ENCODE measurements around the gene MAN1C1.

The MAN1C1 gene

DNA sequence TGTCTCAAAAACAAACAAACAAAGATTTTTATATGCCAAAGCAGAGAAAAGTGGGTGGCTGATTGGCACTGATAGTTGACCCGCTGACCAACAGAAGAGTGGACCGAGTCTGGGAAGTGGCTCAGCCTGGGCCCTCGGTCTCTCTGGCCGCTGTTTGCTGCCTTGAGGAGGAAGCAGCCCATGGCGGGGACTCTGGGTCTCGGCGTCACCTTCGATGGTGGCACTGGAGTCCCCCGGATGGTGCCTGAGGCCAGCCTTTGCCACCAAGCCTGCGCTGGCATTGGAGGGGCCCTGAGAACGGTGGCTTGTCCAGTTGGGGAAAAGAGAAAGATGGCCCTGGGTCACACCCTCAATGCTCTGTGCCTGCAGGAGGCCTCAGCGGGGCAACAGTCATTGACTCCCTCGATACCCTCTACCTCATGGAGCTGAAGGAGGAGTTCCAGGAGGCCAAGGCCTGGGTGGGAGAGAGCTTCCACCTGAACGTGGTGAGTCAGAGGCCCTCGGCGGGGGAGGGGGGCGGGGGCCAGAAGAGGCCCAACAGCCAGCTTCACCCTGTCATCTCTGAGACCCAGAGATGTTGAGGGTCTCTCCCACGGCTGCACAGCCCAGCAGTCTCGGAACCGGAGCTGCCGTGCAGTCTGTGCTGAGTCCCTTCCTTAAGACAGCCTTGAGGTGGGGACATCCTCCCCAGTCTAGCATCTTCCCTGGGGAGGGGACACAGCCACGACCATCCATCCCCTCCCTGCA lies 129.9 kb downstream of the MAN1C1 start:
- no peak for TF ChIP-seq ZFX (IDR thresholded peaks at IDR 0.05)
- TF ChIP-seq, protein P1, sequence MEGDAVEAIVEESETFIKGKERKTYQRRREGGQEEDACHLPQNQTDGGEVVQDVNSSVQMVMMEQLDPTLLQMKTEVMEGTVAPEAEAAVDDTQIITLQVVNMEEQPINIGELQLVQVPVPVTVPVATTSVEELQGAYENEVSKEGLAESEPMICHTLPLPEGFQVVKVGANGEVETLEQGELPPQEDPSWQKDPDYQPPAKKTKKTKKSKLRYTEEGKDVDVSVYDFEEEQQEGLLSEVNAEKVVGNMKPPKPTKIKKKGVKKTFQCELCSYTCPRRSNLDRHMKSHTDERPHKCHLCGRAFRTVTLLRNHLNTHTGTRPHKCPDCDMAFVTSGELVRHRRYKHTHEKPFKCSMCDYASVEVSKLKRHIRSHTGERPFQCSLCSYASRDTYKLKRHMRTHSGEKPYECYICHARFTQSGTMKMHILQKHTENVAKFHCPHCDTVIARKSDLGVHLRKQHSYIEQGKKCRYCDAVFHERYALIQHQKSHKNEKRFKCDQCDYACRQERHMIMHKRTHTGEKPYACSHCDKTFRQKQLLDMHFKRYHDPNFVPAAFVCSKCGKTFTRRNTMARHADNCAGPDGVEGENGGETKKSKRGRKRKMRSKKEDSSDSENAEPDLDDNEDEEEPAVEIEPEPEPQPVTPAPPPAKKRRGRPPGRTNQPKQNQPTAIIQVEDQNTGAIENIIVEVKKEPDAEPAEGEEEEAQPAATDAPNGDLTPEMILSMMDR (conservative IDR thresholded peaks at IDR 0.05), result no peak
- no peak overlapping the region for H3K27ac ChIP-seq

GRCh38 chr1:25747046-25747719 lies 130.6 kb downstream of the MAN1C1 start:
- TF ChIP-seq, protein P1 (conservative IDR thresholded peaks at IDR 0.05), result no peak
- TF ChIP-seq ZFX (IDR thresholded peaks at IDR 0.05), result no peak
- no peak overlapping the region for H3K27ac ChIP-seq

- H3K27ac ChIP-seq, result no peak overlapping the region
- no peak for TF ChIP-seq ZFX (IDR thresholded peaks at IDR 0.05)
- TF ChIP-seq, protein P1 (conservative IDR thresholded peaks at IDR 0.05), result no peak
Measured at GRCh38 chr1:25748531-25749205, 132.1 kb downstream of the MAN1C1 start.

- TF ChIP-seq, protein P1 (conservative IDR thresholded peaks at IDR 0.05), result no peak
- TF ChIP-seq ZFX (IDR thresholded peaks at IDR 0.05), result no peak
- H3K27ac ChIP-seq, result no peak overlapping the region
Measured at GRCh38 chr1:25750923-25751605, 134.5 kb downstream of the MAN1C1 start.

- H3K27ac ChIP-seq, result no peak overlapping the region
- no peak for TF ChIP-seq ZFX (IDR thresholded peaks at IDR 0.05)
Measured at GRCh38 chr1:25754470-25755181, 138.0 kb downstream of the MAN1C1 start.

DNA sequence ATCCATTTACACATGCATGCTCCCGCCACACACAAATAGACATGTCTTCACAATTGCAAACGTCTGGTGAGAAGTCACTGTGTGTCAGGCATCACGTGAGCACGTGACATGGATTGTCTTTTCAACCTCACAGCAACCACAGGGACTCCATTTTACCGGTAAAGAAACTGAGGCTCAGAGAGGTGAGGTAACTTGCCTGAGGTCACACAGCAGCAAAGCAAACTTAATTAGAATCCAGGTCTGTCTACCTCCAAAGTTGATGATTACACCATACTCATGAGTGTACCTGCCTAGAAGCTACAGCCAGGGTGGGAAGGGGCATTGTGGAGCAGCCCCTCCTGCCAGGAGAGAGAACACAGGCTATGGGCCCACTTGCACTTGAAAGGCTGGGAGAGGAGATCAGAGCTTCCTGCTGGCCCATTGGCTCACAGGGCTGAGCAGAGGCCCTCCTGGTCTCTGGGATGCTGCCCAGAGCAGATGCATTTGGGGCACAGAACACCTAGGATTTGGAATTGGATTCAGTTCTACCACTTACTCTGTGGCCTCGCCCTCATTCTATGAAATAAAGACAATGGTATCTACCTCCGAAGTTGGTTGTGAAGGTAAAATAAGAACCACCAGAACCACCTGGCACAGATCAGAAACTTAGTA lies 139.0 kb downstream of the MAN1C1 start:
- TF ChIP-seq, protein P1 (conservative IDR thresholded peaks at IDR 0.05), result no peak
- TF ChIP-seq ZFX (IDR thresholded peaks at IDR 0.05), result no peak
- H3K27ac ChIP-seq, result no peak overlapping the region

DNA sequence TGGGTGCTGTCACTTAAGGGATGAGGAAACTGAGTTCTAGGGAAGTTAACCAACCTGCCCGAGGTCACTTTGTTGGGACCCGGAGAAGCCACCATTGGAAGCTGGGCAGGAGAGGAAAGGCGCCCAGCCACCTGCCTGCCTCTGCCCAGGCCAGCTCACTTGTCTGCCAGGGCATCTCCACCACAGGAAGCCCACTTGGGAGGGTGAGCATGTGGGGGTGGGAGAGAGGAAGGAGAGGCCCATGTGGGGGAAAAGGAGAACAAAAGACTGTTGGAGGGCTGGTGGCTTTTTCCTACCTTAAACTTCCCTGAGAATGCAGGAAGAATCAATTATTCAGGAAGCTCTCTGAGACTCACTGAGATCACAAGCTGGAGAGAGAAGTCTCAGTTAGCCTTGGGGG lies 139.6 kb downstream of the MAN1C1 start:
- no peak overlapping the region for H3K27ac ChIP-seq
- TF ChIP-seq ZFX (IDR thresholded peaks at IDR 0.05), result no peak
- TF ChIP-seq, protein P1 (conservative IDR thresholded peaks at IDR 0.05), result no peak

Data from C4-2B (cell line).